ENCODE measurements around the gene UPF1.

Gene UPF1

GRCh38 chr19:18866800-18867123, 35.0 kb downstream of the UPF1 start:
- H3K4me2 ChIP-seq (ENCODE audit: low read depth, low read length, poor library complexity, severe bottlenecking): no peak overlapping the region
- H2AFZ ChIP-seq (ENCODE audit: low read depth, low read length, severe bottlenecking): no peak overlapping the region
- no peaks in the 10 kb centered on the region for H3F3A ChIP-seq (ENCODE audit: insufficient read depth)
- no peak overlapping the region for H3K9ac ChIP-seq (ENCODE audit: low read length)
- no peak overlapping the region for H3K4me3 ChIP-seq (ENCODE audit: insufficient read depth, low read length, poor library complexity, severe bottlenecking)
- H3K27ac ChIP-seq (ENCODE audit: low read depth, low read length): no peak overlapping the region
- H3K9me3 ChIP-seq (ENCODE audit: insufficient read depth, low read length): no peaks in the 10 kb centered on the region
- peaks cover 4% of the 10 kb centered on the region; the same call in 1 of the 2 replicates for H3K36me3 ChIP-seq (ENCODE audit: low read length)
- no peak for TF ChIP-seq EZH2phosphoT487 (conservative IDR thresholded peaks at IDR 0.05; ENCODE audit: low read length)
- no peak for TF ChIP-seq CTCF (IDR thresholded peaks at IDR 0.05; ENCODE audit: insufficient read depth, low read length, poor library complexity, severe bottlenecking)
- no peaks in the 10 kb centered on the region for H3K79me2 ChIP-seq (ENCODE audit: insufficient read depth, low read length)
- H4K20me1 ChIP-seq (ENCODE audit: low read depth, low read length): no peaks in the 10 kb centered on the region
- no peaks in the 10 kb centered on the region for H3K9me2 ChIP-seq (replicated peaks; ENCODE audit: insufficient read depth, low read length)
- H3K27me3 ChIP-seq (ENCODE audit: low read length): no peaks in the 10 kb centered on the region

- H2AFZ ChIP-seq (ENCODE audit: low read depth, low read length, severe bottlenecking): no peak overlapping the region
- H3F3A ChIP-seq (ENCODE audit: insufficient read depth): no peaks in the 10 kb centered on the region
- no peak overlapping the region for H3K27ac ChIP-seq (ENCODE audit: low read depth, low read length)
- no peaks in the 10 kb centered on the region for H3K27me3 ChIP-seq (ENCODE audit: low read length)
- H4K20me1 ChIP-seq (ENCODE audit: low read depth, low read length): no peaks in the 10 kb centered on the region
- H3K36me3 ChIP-seq (ENCODE audit: low read length): peaks cover 4% of the 10 kb centered on the region; the same call in 1 of the 2 replicates
- TF ChIP-seq EZH2phosphoT487 (conservative IDR thresholded peaks at IDR 0.05; ENCODE audit: low read length): no peak
- TF ChIP-seq CTCF (IDR thresholded peaks at IDR 0.05; ENCODE audit: insufficient read depth, low read length, poor library complexity, severe bottlenecking): no peak
- no peaks in the 10 kb centered on the region for H3K9me3 ChIP-seq (ENCODE audit: insufficient read depth, low read length)
- no peaks in the 10 kb centered on the region for H3K9me2 ChIP-seq (replicated peaks; ENCODE audit: insufficient read depth, low read length)
- H3K9ac ChIP-seq (ENCODE audit: low read length): no peak overlapping the region
- no peak overlapping the region for H3K4me2 ChIP-seq (ENCODE audit: low read depth, low read length, poor library complexity, severe bottlenecking)
- H3K4me3 ChIP-seq (ENCODE audit: insufficient read depth, low read length, poor library complexity, severe bottlenecking): no peak overlapping the region
- H3K79me2 ChIP-seq (ENCODE audit: insufficient read depth, low read length): no peaks in the 10 kb centered on the region
Measured at GRCh38 chr19:18867199-18867598, 35.4 kb downstream of the UPF1 start.

- H3K79me2 ChIP-seq (ENCODE audit: insufficient read depth, low read length): no peaks in the 10 kb centered on the region
- H3K27ac ChIP-seq (ENCODE audit: low read depth, low read length): no peak overlapping the region
- peaks cover 4% of the 10 kb centered on the region; the same call in 1 of the 2 replicates for H3K36me3 ChIP-seq (ENCODE audit: low read length)
Measured at GRCh38 chr19:18867751-18868150, 36.0 kb downstream of the UPF1 start.

More at GRCh38 chr19:18867751-18868150, 36.0 kb downstream of the UPF1 start:
- Histone ChIP-seq H4K20me1 (ENCODE audit: low read depth, low read length) (no peaks in the 10 kb centered on the region), H3K9me2 (replicated peaks; ENCODE audit: insufficient read depth, low read length) (no peaks in the 10 kb centered on the region), H3K4me2 (ENCODE audit: low read depth, low read length, poor library complexity, severe bottlenecking) (no peak overlapping the region), H2AFZ (ENCODE audit: low read depth, low read length, severe bottlenecking) (no peak overlapping the region), H3K9me3 (ENCODE audit: insufficient read depth, low read length) (no peaks in the 10 kb centered on the region), H3K27me3 (ENCODE audit: low read length) (no peaks in the 10 kb centered on the region), H3K4me3 (ENCODE audit: insufficient read depth, low read length, poor library complexity, severe bottlenecking) (no peak overlapping the region), H3F3A (ENCODE audit: insufficient read depth) (no peaks in the 10 kb centered on the region), H3K9ac (ENCODE audit: low read length) (no peak overlapping the region)
- TF ChIP-seq CTCF (IDR thresholded peaks at IDR 0.05; ENCODE audit: insufficient read depth, low read length, poor library complexity, severe bottlenecking): no peak
- TF ChIP-seq EZH2phosphoT487 (conservative IDR thresholded peaks at IDR 0.05; ENCODE audit: low read length): no peak
